Measurements from ENCODE around the gene PAX5.

The PAX5 gene

DNA sequence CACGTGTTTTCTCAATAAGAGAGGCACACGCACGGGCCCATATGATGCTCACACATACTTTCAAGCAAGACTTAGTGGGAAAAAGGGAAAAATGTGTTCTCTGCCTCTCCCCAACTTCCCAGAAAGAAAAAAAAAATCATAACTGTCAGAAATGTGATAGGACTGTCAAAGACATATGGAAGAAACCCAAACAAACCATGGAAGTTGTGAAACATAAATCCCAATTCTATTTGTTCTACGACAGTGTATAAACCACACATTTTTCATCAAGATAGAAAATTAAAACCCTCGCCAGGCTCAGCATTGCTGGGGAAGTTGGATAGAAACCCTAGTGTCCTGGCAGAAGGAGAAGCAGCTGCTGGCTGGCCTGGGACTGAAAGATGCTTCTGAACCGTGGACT lies 211.9 kb downstream of the PAX5 start:
- H3K4me3 ChIP-seq (ENCODE audit: low read depth, low read length): no peak overlapping the region
- no peak for DNase-seq (ENCODE audit: low read depth)
- no peak for TF ChIP-seq CTCF (IDR thresholded peaks at IDR 0.05; ENCODE audit: insufficient read depth, low read depth, low read length, missing control alignments)

GRCh38 chr9:36820392-36820861 lies 213.6 kb downstream of the PAX5 start:
- H3K4me3 ChIP-seq (ENCODE audit: low read depth, low read length): no peak overlapping the region
- DNase-seq (ENCODE audit: low read depth): no peak
- no peak for TF ChIP-seq CTCF (IDR thresholded peaks at IDR 0.05; ENCODE audit: insufficient read depth, low read depth, low read length, missing control alignments)

- no peak for DNase-seq (ENCODE audit: low read depth)
- TF ChIP-seq CTCF (IDR thresholded peaks at IDR 0.05; ENCODE audit: insufficient read depth, low read depth, low read length, missing control alignments): no peak
- H3K4me3 ChIP-seq (ENCODE audit: low read depth, low read length): no peak overlapping the region
Measured at GRCh38 chr9:36818965-36819870, 214.8 kb downstream of the PAX5 start.

DNA sequence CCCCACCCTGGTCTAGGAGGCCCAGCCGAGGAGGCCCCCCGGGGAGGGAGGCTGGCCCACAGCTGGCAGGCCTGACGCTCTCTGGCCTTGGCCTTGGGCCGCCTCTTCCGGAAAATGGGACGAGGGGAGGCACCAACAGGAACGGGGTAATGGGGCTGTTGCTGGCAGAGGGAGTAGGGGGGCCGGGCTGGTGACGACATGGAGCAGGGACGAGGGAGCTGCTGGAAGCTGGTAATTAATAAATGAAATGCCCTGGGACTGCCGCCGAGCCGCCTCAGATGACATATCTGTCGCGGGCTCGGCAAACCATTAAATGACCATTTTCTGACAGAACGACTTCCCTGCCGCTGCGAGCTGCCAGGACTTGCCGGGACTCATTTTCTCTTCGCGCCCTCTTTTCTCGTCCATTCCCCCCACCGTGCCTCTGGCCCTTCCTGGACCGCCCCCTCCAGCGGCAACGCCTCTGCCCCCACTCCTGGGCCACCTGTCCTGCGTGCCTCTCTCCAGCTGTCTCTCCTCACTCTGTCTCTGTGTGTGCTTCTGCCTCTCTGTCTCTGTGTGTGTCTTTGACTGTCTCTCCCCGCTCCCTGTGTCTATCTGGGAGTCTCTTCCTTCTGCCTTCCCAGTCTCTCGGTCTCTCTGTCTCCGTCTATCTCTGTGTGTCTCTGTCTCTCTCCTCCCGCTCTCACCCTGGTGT lies 215.7 kb downstream of the PAX5 start:
- DNase-seq (ENCODE audit: low read depth): no peak
- no peak for TF ChIP-seq CTCF (IDR thresholded peaks at IDR 0.05; ENCODE audit: insufficient read depth, low read depth, low read length, missing control alignments)
- H3K4me3 ChIP-seq (ENCODE audit: low read depth, low read length): no peak overlapping the region

- DNase-seq (ENCODE audit: low read depth): no peak
- H3K4me3 ChIP-seq (ENCODE audit: low read depth, low read length): no peak overlapping the region
- TF ChIP-seq CTCF (IDR thresholded peaks at IDR 0.05; ENCODE audit: insufficient read depth, low read depth, low read length, missing control alignments): no peak
Measured at GRCh38 chr9:36817160-36817834, 216.8 kb downstream of the PAX5 start.

GRCh38 chr9:36816371-36816770 lies 217.7 kb downstream of the PAX5 start:
- TF ChIP-seq CTCF (IDR thresholded peaks at IDR 0.05; ENCODE audit: insufficient read depth, low read depth, low read length, missing control alignments): no peak
- no peak overlapping the region for H3K4me3 ChIP-seq (ENCODE audit: low read depth, low read length)
- DNase-seq (ENCODE audit: low read depth): no peak
